ENCODE data around the gene CNIH3.

The CNIH3 gene

GRCh38 chr1:224644553-224645154 is 28.5 kb downstream of the CNIH3 start:
- no peak for TF ChIP-seq EZH2 (IDR thresholded peaks at IDR 0.05; ENCODE audit: borderline replicate concordance, low read length)
- peak; percentile 78 for TF ChIP-seq CTCF (IDR thresholded peaks at IDR 0.05; ENCODE audit: low read length)
- Histone ChIP-seq H2AFZ (ENCODE audit: low read length) (no peak overlapping the region), H4K20me1 (ENCODE audit: insufficient read depth, low read length) (no peaks in the 10 kb centered on the region), H3K27me3 (ENCODE audit: insufficient read depth, low read length) (no peaks in the 10 kb centered on the region), H3K4me2 (ENCODE audit: low read length) (no peak overlapping the region), H3K9ac (ENCODE audit: low read length) (no peak overlapping the region), H3K4me1 (ENCODE audit: insufficient read depth, low read length, severe bottlenecking) (no peaks in the 10 kb centered on the region), H3K4me3 (ENCODE audit: low read depth, low read length, poor library complexity, severe bottlenecking) (no peak overlapping the region), H3K27ac (ENCODE audit: low read depth, low read length, poor library complexity, severe bottlenecking) (no peak overlapping the region), H3F3A (ENCODE audit: insufficient read depth, low read length) (no peaks in the 10 kb centered on the region), H3K9me3 (ENCODE audit: low read length) (no peaks in the 10 kb centered on the region), H3K36me3 (ENCODE audit: insufficient read depth, low read length) (no peaks in the 10 kb centered on the region), H3K79me2 (ENCODE audit: insufficient read depth, low read length) (no peaks in the 10 kb centered on the region), H3K9me2 (ENCODE audit: low read depth, low read length) (no peaks in the 10 kb centered on the region)

- no peak overlapping the region for H3K9ac ChIP-seq (ENCODE audit: low read length)
- TF ChIP-seq EZH2 (IDR thresholded peaks at IDR 0.05; ENCODE audit: borderline replicate concordance, low read length) (no peak), CTCF (IDR thresholded peaks at IDR 0.05; ENCODE audit: low read length) (no peak)
- H4K20me1 ChIP-seq (ENCODE audit: insufficient read depth, low read length): no peaks in the 10 kb centered on the region
- no peaks in the 10 kb centered on the region for H3K9me2 ChIP-seq (ENCODE audit: low read depth, low read length)
- no peak overlapping the region for H3K4me2 ChIP-seq (ENCODE audit: low read length)
- no peak overlapping the region for H3K4me3 ChIP-seq (ENCODE audit: low read depth, low read length, poor library complexity, severe bottlenecking)
- no peaks in the 10 kb centered on the region for H3K27me3 ChIP-seq (ENCODE audit: insufficient read depth, low read length)
- no peaks in the 10 kb centered on the region for H3K79me2 ChIP-seq (ENCODE audit: insufficient read depth, low read length)
- H3K36me3 ChIP-seq (ENCODE audit: insufficient read depth, low read length): no peaks in the 10 kb centered on the region
- no peak overlapping the region for H2AFZ ChIP-seq (ENCODE audit: low read length)
- no peaks in the 10 kb centered on the region for H3F3A ChIP-seq (ENCODE audit: insufficient read depth, low read length)
- H3K4me1 ChIP-seq (ENCODE audit: insufficient read depth, low read length, severe bottlenecking): no peaks in the 10 kb centered on the region
- H3K9me3 ChIP-seq (ENCODE audit: low read length): no peaks in the 10 kb centered on the region
- H3K27ac ChIP-seq (ENCODE audit: low read depth, low read length, poor library complexity, severe bottlenecking): no peak overlapping the region
These were observed 31.3 kb downstream of the CNIH3 start for GRCh38 chr1:224647449-224647848.

- H3F3A ChIP-seq (ENCODE audit: insufficient read depth, low read length): no peaks in the 10 kb centered on the region
- H3K36me3 ChIP-seq (ENCODE audit: insufficient read depth, low read length): no peaks in the 10 kb centered on the region
These were observed 34.2 kb downstream of the CNIH3 start for GRCh38 chr1:224650290-224650689.

More at GRCh38 chr1:224650290-224650689, 34.2 kb downstream of the CNIH3 start:
- no peak overlapping the region for H3K9ac ChIP-seq (ENCODE audit: low read length)
- TF ChIP-seq EZH2 (IDR thresholded peaks at IDR 0.05; ENCODE audit: borderline replicate concordance, low read length) (no peak), CTCF (IDR thresholded peaks at IDR 0.05; ENCODE audit: low read length) (no peak)
- H3K27me3 ChIP-seq (ENCODE audit: insufficient read depth, low read length): no peaks in the 10 kb centered on the region; the same call in 1 of the 2 replicates
- no peak overlapping the region for H3K4me3 ChIP-seq (ENCODE audit: low read depth, low read length, poor library complexity, severe bottlenecking)
- no peak overlapping the region for H3K4me2 ChIP-seq (ENCODE audit: low read length)
- no peaks in the 10 kb centered on the region for H3K9me3 ChIP-seq (ENCODE audit: low read length)
- no peaks in the 10 kb centered on the region for H3K79me2 ChIP-seq (ENCODE audit: insufficient read depth, low read length)
- H4K20me1 ChIP-seq (ENCODE audit: insufficient read depth, low read length): no peaks in the 10 kb centered on the region
- no peak overlapping the region for H3K27ac ChIP-seq (ENCODE audit: low read depth, low read length, poor library complexity, severe bottlenecking)
- H3K9me2 ChIP-seq (ENCODE audit: low read depth, low read length): no peaks in the 10 kb centered on the region
- H2AFZ ChIP-seq (ENCODE audit: low read length): no peak overlapping the region
- no peaks in the 10 kb centered on the region for H3K4me1 ChIP-seq (ENCODE audit: insufficient read depth, low read length, severe bottlenecking)

Data from OCI-LY1 (cell line).